Coronary artery (tissue), 2 donors: ENCODE results near the gene RAP1GAP.
"Not testable (repeated sequence)": the region's sequence is repeated elsewhere in the genome, so short reads cannot be mapped to it uniquely, and the experiment has no call there.

ENCODE experiments used
- DNase-seq: peaks from one replicate; pipeline ENCODE4 v3.0.0-alpha.2; 2017; ENCODE audit warnings: low spot score
- H3K27ac ChIP-seq, 2 donors: fragments of 200-600 bp; sonication (generic); one replicate each; pipeline ENCODE4 v1.5.1; 2016 to 2019
- H3K4me3 ChIP-seq: fragments of 200-600 bp; sonication (generic); 2 replicates; pipeline ENCODE4 v1.5.1; 2016; ENCODE audit warnings: mild to moderate bottlenecking, moderate library complexity
- TF ChIP-seq, protein P1 (sequence below): fragments of 200-600 bp; sonication (generic); IDR thresholded peaks from one replicate; pipeline ENCODE4 v1.5.1; 2019; ENCODE audit warnings: antibody characterized with exemption

Gene RAP1GAP

GRCh38 chr1:21568006-21568746, 101.0 kb downstream of the RAP1GAP start:
- Histone ChIP-seq H3K27ac (no peak overlapping the region), H3K4me3 (no peak overlapping the region)
- TF ChIP-seq, protein P1, sequence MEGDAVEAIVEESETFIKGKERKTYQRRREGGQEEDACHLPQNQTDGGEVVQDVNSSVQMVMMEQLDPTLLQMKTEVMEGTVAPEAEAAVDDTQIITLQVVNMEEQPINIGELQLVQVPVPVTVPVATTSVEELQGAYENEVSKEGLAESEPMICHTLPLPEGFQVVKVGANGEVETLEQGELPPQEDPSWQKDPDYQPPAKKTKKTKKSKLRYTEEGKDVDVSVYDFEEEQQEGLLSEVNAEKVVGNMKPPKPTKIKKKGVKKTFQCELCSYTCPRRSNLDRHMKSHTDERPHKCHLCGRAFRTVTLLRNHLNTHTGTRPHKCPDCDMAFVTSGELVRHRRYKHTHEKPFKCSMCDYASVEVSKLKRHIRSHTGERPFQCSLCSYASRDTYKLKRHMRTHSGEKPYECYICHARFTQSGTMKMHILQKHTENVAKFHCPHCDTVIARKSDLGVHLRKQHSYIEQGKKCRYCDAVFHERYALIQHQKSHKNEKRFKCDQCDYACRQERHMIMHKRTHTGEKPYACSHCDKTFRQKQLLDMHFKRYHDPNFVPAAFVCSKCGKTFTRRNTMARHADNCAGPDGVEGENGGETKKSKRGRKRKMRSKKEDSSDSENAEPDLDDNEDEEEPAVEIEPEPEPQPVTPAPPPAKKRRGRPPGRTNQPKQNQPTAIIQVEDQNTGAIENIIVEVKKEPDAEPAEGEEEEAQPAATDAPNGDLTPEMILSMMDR: no peak
- no peak for DNase-seq

DNA sequence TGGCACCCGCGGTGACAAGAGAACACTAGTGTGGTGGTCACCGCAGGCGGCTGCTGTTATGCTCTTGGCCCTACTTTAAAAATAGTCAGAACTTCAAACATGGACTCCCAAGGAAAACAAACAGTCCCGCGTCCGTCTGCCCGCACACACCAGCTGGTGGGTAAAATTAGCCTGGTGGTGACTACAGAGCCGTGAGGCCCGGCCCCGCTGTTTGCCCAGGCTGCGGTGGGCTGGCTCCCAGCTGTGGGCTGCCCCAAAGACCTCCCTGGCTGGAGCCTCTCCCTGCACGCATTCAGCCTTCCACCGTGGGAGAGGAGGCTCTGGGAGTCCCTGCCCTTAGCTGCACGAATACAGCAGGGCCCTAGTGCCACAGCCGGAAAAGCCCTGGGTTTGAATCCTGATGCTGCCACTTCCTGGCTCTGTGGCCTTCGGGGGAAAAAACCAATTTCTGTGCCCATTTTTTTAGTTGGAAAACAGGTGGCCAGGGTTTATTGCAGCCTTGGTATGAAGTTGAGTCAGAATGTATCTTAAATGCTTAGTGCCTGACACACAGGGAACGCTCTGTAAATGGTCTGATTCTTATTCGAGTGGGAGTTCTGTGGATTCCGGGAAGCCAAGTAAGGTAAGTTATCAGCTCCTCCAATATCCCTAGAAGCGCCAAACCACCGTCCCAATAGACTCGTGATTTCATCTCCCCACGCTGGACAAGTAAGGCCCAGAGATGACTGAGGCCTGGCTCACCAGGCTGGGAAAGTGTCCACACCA, 101.7 kb downstream of the RAP1GAP start:
- no peak overlapping the region for H3K27ac ChIP-seq
- TF ChIP-seq, protein P1: no peak
- DNase-seq: no peak
- H3K4me3 ChIP-seq: no peak overlapping the region

- not testable (repeated sequence) for H3K27ac ChIP-seq, DNase-seq
Observed at GRCh38 chr1:21566361-21566760, 102.8 kb downstream of the RAP1GAP start.

DNA sequence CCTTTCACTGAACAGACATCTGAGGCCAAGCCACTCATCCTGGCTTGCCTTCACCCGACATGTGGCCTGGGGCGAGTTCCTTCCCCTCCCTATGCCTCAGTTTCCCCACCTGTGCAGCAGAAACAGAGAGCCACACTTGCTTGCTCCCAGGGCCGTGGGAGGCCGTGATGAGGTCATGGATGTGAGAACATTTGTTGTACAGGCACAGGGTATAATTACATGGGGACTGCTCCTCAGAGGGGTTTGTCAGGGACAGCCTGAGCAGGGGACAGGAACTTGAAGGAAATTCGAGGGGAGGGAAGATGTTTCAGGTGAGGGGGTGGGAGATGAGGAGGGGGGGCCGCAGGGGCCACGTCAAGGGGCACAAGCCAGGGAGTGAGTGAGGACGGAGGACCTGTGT, 103.9 kb downstream of the RAP1GAP start:
- no peak for DNase-seq
- Histone ChIP-seq H3K4me3 (no peak overlapping the region), H3K27ac (no peak overlapping the region)
- TF ChIP-seq, protein P1: no peak

More at GRCh38 chr1:21566361-21566760, 102.8 kb downstream of the RAP1GAP start:
- H3K4me3 ChIP-seq: not testable (repeated sequence)

DNA sequence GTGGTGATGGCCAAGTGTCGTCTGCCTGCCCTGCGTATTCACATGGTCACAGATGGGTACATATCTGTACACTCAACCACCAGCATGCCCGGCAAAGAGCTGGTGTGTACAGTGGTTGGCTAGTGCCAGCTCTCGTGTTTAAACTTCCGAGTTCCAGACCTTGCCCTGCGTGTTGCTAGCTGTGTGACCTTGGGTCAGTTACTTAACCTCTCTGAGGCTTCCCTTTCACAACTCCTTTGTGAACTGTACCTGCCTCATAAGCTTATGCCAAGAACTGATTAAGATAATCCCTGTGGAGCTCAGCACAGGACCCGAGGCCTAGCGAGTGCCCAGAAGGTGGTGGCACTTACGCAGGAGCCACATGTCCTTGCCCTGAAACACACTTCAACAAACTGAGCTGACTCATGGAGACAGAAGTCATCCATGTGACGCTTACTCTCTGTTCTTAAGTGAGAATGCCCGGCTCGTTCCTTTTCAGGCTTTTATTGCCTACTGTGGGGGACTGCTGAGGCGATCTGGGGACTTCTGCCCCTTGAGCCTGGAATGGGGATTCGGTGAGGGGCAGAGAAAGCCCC, 104.5 kb downstream of the RAP1GAP start:
- Histone ChIP-seq H3K4me3 (no peak overlapping the region), H3K27ac (no peak overlapping the region)
- no peak for DNase-seq
- TF ChIP-seq, protein P1: no peak

GRCh38 chr1:21563971-21564370, 105.2 kb downstream of the RAP1GAP start:
- no peak overlapping the region for H3K4me3 ChIP-seq
- TF ChIP-seq, protein P1: no peak
- DNase-seq: no peak
- no peak overlapping the region for H3K27ac ChIP-seq

DNA sequence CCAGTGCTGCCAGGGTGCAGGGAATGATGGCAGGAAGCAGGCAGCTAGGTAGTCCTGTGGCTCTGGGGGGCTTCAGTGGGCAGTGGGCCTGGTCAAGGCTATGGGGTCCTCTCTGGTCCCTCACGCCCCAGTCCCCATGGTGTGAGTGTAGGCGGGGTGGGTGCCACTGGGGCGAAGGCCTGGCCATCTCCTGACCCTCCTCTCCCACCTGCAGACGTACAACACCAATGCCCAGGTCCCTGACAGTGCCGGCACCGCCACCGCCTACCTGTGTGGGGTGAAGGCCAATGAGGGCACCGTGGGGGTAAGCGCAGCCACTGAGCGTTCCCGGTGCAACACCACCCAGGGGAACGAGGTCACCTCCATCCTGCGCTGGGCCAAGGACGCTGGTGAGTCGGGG, 106.3 kb downstream of the RAP1GAP start:
- Histone ChIP-seq H3K4me3 (no peak overlapping the region), H3K27ac (no peak overlapping the region)
- no peak for DNase-seq
- TF ChIP-seq, protein P1: no peak
